SK-N-SH (cell line): ENCODE measurements around the gene MUC5B. TPM values are rescaled to one million over a fixed set of nuclear protein-coding genes. Genes with fewer than 3 reads are reported as not detected.

Experiments used
- CTCF ChIA-PET: fragments of 300-600, 350-600 bp; formaldehyde crosslinking; extraction: SDS; loops from one replicate; lab custom pipeline; 2021; lab: Yijun Ruan, JAX
- POLR2A ChIA-PET: fragments of 350-600 bp; sonication (Branson Sonifier 250); formaldehyde crosslinking; extraction: SDS; loops from one replicate; lab custom pipeline; 2020; ENCODE audit warnings: antibody characterized with exemption, inconsistent platforms; lab: Yijun Ruan, JAX
- DNase-seq: peaks from one replicate; pipeline ENCODE4 v3.0.0; 2012
- H2AFZ ChIP-seq: fragments of 200-600 bp; sonication (generic); 2 replicates; pipeline ENCODE4 v1.8.1; 2016; ENCODE audit warnings: antibody characterized with exemption, mild to moderate bottlenecking, low read depth
- H3F3A ChIP-seq: fragments of 200-600 bp; sonication (generic); replicated peaks from 2 replicates; pipeline ENCODE3; 2016; ENCODE audit warnings: antibody characterized with exemption, mild to moderate bottlenecking; ENCODE audit not compliant: insufficient read depth
- H3K27ac ChIP-seq, 2 experiments: fragments of 200-500 bp in 1 of 2; fragments of 200-600 bp in 1 of 2; sonication (Bioruptor generic) in 1 of 2; sonication (generic), shearing (Covaris generic) in 1 of 2; 2 replicates each; pipeline versions ENCODE4 v1.5.1 to v1.6.1; 2014 to 2016; ENCODE audit warnings: low read depth in 2 of 2, inconsistent platforms in 1 of 2, low read length in 1 of 2, mild to moderate bottlenecking in 1 of 2, mixed read lengths in 1 of 2
- H3K27me3 ChIP-seq: fragments of 200-600 bp; sonication (generic), shearing (Covaris generic); 2 replicates; pipeline ENCODE4 v1.6.1; 2016; ENCODE audit warnings: mixed run types; ENCODE audit not compliant: insufficient read depth
- H3K36me3 ChIP-seq, 2 experiments: fragments of 200-500 bp in 1 of 2; fragments of 200-600 bp in 1 of 2; sonication (Bioruptor generic) in 1 of 2; sonication (generic) in 1 of 2; replicated peaks in 1 of 2; 2 replicates each; pipeline versions ENCODE3 to v1.5.1; 2014 to 2016; ENCODE audit warnings: low read length in 1 of 2, mild to moderate bottlenecking in 1 of 2; ENCODE audit not compliant: insufficient read depth in 2 of 2, control insufficient read depth in 1 of 2
- H3K4me1 ChIP-seq, 2 experiments: fragments of 200-500 bp in 1 of 2; fragments of 200-600 bp in 1 of 2; sonication (Bioruptor generic) in 1 of 2; sonication (generic), shearing (Covaris generic) in 1 of 2; 2 replicates each; pipeline versions ENCODE4 v1.5.1 to v1.6.1; 2014 to 2016; ENCODE audit warnings: low read depth in 1 of 2, low read length in 1 of 2, mixed run types in 1 of 2; ENCODE audit not compliant: insufficient read depth in 2 of 2, control insufficient read depth in 1 of 2
- H3K4me2 ChIP-seq: fragments of 200-600 bp; sonication (generic), shearing (Covaris generic); 2 replicates; pipeline ENCODE4 v1.6.1; 2017; ENCODE audit warnings: mixed run types
- H3K4me3 ChIP-seq, 2 experiments: fragments of 200-500 bp in 1 of 2; fragments of 200-600 bp in 1 of 2; sonication (Bioruptor generic) in 1 of 2; sonication (generic), shearing (Covaris generic) in 1 of 2; 2 replicates each; pipeline versions ENCODE4 v1.5.1 to v1.8.1; 2014 to 2016; ENCODE audit warnings: low read depth in 2 of 2, inconsistent platforms in 1 of 2, low read length in 1 of 2, mild to moderate bottlenecking in 1 of 2, mixed read lengths in 1 of 2, moderate library complexity in 1 of 2
- H3K79me2 ChIP-seq: fragments of 200-600 bp; sonication (generic); 2 replicates; pipeline ENCODE4 v1.8.1; 2017; ENCODE audit warnings: mild to moderate bottlenecking; ENCODE audit not compliant: insufficient read depth
- H3K9ac ChIP-seq: fragments of 200-600 bp; sonication (generic); 2 replicates; pipeline ENCODE4 v1.6.1; 2017; ENCODE audit warnings: mixed run types
- H3K9me2 ChIP-seq: fragments of 200-600 bp; sonication (generic); 2 replicates; pipeline ENCODE4 v1.6.1; 2017; ENCODE audit warnings: mixed run types
- H3K9me3 ChIP-seq: fragments of 200-600 bp; sonication (generic); 2 replicates; pipeline ENCODE4 v1.6.1; 2017; ENCODE audit warnings: mixed run types, mild to moderate bottlenecking, moderate library complexity
- H4K20me1 ChIP-seq: fragments of 200-600 bp; sonication (generic); 2 replicates; pipeline ENCODE4 v1.6.1; 2017; ENCODE audit warnings: mild to moderate bottlenecking, mixed run types; ENCODE audit not compliant: insufficient read depth
- CHD2 ChIP-seq: fragments of 150-350 bp; IDR thresholded peaks from 2 replicates; pipeline ENCODE4 v1.6.1; 2018; ENCODE audit warnings: low read length; ENCODE audit not compliant: partially characterized antibody
- CTCF ChIP-seq: fragments of 200-600 bp; sonication (generic); IDR thresholded peaks from 2 replicates; pipeline ENCODE4 v1.6.1; 2017; ENCODE audit warnings: antibody characterized with exemption, mild to moderate bottlenecking, moderate library complexity
- MEF2A ChIP-seq: IDR thresholded peaks from 2 replicates; pipeline ENCODE4 v1.4.0; 2012; ENCODE audit warnings: low read depth, borderline replicate concordance
- NFIC ChIP-seq: IDR thresholded peaks from 2 replicates; pipeline ENCODE4 v1.4.0; 2012; ENCODE audit warnings: borderline replicate concordance
- NRF1 ChIP-seq: IDR thresholded peaks from 2 replicates; pipeline ENCODE4 v1.6.1; 2012; ENCODE audit warnings: low read depth, mild to moderate bottlenecking, low read length
- POLR2AphosphoS5 ChIP-seq: IDR thresholded peaks from 2 replicates; pipeline ENCODE4 v1.6.1; 2012; ENCODE audit warnings: low read depth, low read length
- RCOR1 ChIP-seq: fragments of 150-350 bp; IDR thresholded peaks from 2 replicates; pipeline ENCODE4 v1.6.1; 2017; ENCODE audit warnings: antibody characterized with exemption, low read length
- SMC3 ChIP-seq: IDR thresholded peaks from 2 replicates; pipeline ENCODE4 v1.6.1; 2012; ENCODE audit warnings: low read depth, low read length, improper control_type of control experiment
- WGBS: methylation state at CpG from one replicate; pipeline ENCODE4 v1.1.6; 2017; ENCODE audit warnings: low lambda C conversion rate; 5-methylcytosine and 5-hydroxymethylcytosine counted together
- polyA plus RNA-seq, 3 experiments: library from polyadenylated mRNA; depleted of rRNA; stranded (reverse); fragments of >200 nt; gene quantifications; 2 replicates each; pipeline ENCODE4 v1.2.3, GENCODE V29; 2012
- TF ChIP-seq, protein P1 (sequence below): IDR thresholded peaks from 2 replicates; pipeline ENCODE4 v1.4.0; 2012; ENCODE audit warnings: low read depth, borderline replicate concordance

Gene MUC5B
- polyA plus RNA-seq, 1 of the 3 experiments (the other 2 are of a cell fraction) = not detected

- Histone ChIP-seq H4K20me1 (no peaks in the 10 kb centered on the region), H3K79me2 (no peaks in the 10 kb centered on the region), H3K9me2 (no peaks in the 10 kb centered on the region), H3K36me3 (no peaks in the 10 kb centered on the region), H3K9me3 (no peaks in the 10 kb centered on the region), H3K27me3 (no peaks in the 10 kb centered on the region), H3F3A (no peaks in the 10 kb centered on the region), H3K9ac (no peak overlapping the region), H3K4me2 (no peak overlapping the region), H3K4me3 (no peak overlapping the region), H3K27ac (no peak overlapping the region), H2AFZ (no peak overlapping the region), H3K4me1 (no peaks in the 10 kb centered on the region)
- 42% methylated on average over 3 of the region's 7 CpGs for WGBS
- CTCF ChIA-PET = interaction anchor here (2.2 kb wide), 1 partner anchor 21 kb away, joined by 7 read pairs; no protein-coding TSS in a partner anchor
- peak; percentile 41 for DNase-seq
- no peak for TF ChIP-seq RCOR1
- no peak for TF ChIP-seq CTCF
- TF ChIP-seq SMC3 = no peak
- no peak for TF ChIP-seq NRF1
- TF ChIP-seq POLR2AphosphoS5 = no peak
- POLR2A ChIA-PET = no interaction called here
Observed at GRCh38 chr11:1224111-1224490, 1.2 kb downstream of the MUC5B start.

- Histone ChIP-seq H2AFZ (no peak overlapping the region), H3K4me1 (no peaks in the 10 kb centered on the region), H3K9me3 (no peaks in the 10 kb centered on the region), H3K36me3 (no peaks in the 10 kb centered on the region), H4K20me1 (no peaks in the 10 kb centered on the region), H3K27me3 (no peaks in the 10 kb centered on the region), H3K79me2 (no peaks in the 10 kb centered on the region), H3F3A (no peaks in the 10 kb centered on the region), H3K4me2 (no peak overlapping the region), H3K4me3 (no peak overlapping the region), H3K9ac (no peak overlapping the region), H3K27ac (no peak overlapping the region), H3K9me2 (no peaks in the 10 kb centered on the region)
- POLR2A ChIA-PET = no interaction called here
- TF ChIP-seq CHD2 = no peak
- TF ChIP-seq, protein P1, sequence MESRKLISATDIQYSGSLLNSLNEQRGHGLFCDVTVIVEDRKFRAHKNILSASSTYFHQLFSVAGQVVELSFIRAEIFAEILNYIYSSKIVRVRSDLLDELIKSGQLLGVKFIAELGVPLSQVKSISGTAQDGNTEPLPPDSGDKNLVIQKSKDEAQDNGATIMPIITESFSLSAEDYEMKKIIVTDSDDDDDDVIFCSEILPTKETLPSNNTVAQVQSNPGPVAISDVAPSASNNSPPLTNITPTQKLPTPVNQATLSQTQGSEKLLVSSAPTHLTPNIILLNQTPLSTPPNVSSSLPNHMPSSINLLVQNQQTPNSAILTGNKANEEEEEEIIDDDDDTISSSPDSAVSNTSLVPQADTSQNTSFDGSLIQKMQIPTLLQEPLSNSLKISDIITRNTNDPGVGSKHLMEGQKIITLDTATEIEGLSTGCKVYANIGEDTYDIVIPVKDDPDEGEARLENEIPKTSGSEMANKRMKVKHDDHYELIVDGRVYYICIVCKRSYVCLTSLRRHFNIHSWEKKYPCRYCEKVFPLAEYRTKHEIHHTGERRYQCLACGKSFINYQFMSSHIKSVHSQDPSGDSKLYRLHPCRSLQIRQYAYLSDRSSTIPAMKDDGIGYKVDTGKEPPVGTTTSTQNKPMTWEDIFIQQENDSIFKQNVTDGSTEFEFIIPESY = no peak
- no peak for TF ChIP-seq NFIC
- TF ChIP-seq MEF2A = no peak
- peak; percentile 28 for DNase-seq
- 64% methylated on average over 8 of the region's 27 CpGs for WGBS
- CTCF ChIA-PET = interaction anchor here (0.9 to 2.2 kb wide), 3 partner anchors 22 to 293 kb away, joined by 4 to 7 read pairs (median 7); no protein-coding TSS in a partner anchor
Observed at GRCh38 chr11:1224491-1225385, 1.9 kb downstream of the MUC5B start.
